HG02798 (cell line): Measurements from ENCODE around the gene L2HGDH.
"Not testable (repeated sequence)": the region's sequence is repeated elsewhere in the genome, so short reads cannot be mapped to it uniquely, and the experiment has no call there.

Experiments
- ATAC-seq: cut with Tn5 transposase; IDR thresholded peaks from one replicate; pipeline ENCODE4 v1.9.1; 2021; ENCODE audit warnings: mild to moderate bottlenecking; ENCODE audit not compliant: unreplicated experiment, poor library complexity

The L2HGDH gene

DNA sequence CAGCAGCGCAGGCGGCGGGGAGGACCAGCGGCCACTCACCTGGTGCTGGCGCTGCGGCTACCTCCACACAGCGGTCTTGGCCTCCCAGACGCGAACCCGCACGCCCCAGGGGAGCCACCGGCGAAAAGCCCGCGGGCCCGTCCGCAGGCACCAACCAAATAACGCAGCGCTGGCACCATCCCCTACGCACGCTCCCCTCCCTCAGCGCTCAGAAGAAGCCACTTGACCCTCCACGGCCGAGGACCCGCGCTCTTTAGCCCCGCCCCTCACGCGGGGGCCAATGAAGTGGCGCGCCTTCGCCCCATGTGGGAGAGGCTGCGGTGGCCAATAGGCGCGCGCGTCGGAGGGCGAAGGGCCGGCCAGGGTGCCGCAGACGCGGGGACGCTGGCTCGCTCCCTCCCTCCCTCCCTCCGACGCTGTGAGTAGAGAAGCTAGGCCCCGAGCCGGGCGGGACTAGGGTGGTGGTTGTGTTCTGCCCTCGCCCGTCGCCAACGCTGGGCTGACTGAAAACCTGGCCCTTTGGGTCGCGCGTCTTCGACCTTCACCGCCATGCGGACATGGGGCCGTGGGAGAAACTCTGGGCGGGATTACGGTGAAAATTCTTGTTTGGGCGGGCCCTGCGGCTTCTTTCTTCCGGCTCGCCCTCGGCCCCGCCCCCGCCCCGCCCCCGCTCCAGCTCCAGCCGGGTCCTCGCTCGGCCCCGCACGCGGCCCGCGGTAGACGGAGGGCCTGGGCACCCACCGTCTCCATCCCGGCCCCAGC lies at the start of gene L2HGDH, which contains the start of gene DMAC2L:
Gene L2HGDH, minus strand, starts transcription at position 258 of the 762 bp plus-strand sequence. Its CDS starts 79 bp downstream, at position 179.
Gene DMAC2L, plus strand, starts transcription at position 353 of the 762 bp plus-strand sequence. CDS start 9,164 bp downstream, outside the sequence.
- peak; percentile 97 for ATAC-seq

- ATAC-seq = no peak
Observed at GRCh38 chr14:50360851-50361250, 48.8 kb upstream of the L2HGDH start.

DNA sequence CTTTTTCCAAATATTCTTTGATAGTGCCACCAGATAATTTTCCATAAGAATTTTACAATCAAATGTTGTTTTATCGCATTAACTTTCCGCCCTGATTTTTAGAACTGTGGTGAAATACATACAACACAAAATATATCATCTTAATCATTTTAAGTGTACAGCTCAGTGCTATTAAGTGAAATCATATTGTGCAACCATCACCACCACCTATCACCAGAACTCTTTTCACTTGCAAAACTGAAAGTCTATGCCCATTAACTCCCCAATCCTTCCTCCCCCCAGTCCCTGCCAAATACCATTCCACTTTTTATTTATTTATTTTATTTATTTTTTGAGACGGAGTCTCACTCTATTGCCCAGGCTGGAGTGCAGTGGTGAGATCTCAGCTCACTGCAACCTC lies 48.1 kb upstream of the L2HGDH start:
- no peak for ATAC-seq

DNA sequence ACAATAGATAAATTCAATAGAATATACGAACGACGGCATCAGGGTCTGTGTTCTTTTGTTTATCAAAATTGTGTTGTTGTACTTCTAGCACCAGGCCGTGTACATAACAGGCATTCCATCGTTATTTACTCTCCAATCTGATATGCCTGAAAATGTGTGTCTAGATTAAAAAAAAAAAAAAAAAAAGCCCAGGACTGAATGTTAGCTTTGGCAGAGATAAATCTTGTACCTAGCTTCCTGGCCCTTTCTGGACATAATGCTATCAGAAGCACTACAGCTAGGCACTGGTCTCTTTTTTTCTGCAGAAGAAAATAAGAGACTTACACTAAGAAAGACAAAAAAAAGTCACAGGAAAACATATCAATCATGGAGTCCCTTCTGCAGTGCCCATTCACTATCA lies 47.6 kb upstream of the L2HGDH start:
- ATAC-seq = no peak

DNA sequence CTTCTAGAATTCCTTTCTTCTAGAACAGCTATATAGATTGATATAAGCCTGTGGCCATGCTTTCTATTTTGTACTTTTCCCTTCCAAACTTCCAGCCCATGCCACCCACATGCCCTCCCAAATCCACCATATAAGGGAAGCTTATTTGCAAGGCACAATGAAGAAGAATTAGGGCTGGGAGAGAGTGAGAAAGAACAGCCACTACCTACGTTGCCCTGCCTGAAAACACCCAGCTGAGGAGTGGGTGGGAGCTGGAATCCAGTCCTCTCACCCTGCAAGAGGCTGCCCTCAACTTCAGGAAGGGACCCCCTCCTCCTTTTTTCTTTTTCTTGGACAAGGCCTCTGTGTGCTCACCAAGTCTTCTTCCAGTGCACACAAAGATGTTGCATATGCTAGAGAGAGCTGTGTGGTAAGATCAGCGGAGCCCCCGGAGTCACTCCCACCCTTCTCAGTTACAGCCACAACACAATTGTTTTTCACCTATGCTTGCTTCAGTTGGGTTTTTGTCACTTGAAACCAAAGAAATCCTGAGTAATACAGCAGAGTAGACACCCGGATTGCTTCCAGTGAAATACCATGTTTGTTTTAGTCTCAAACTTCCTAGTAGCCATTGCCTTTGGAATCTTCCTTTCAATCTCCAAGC lies 45.8 kb upstream of the L2HGDH start:
- no peak for ATAC-seq

GRCh38 chr14:50357124-50357523 lies 45.1 kb upstream of the L2HGDH start:
- ATAC-seq = no peak

DNA sequence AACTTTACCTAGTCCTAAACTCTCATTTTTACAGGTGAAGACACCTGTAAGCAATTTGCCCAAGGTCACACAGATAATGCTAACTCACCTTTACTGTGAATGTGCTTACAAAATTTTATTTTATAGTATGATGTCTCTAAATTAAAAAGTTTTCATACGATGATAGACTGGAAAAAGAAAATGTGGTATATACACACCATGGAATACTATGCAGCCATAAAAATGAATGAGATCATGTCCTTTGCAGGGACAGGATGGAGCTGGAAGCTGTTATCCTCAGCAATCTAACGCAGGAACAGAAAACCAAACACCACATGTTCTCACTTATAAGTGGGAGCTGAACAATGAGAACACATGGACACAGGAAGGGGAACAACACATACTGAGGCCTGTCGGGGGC lies 44.3 kb upstream of the L2HGDH start:
- not testable (repeated sequence) for ATAC-seq

- no peak for ATAC-seq
Observed at GRCh38 chr14:50355692-50356091, 43.7 kb upstream of the L2HGDH start.

- ATAC-seq = no peak
Observed at GRCh38 chr14:50354527-50354926, 42.5 kb upstream of the L2HGDH start.

GRCh38 chr14:50353126-50353525 lies 41.1 kb upstream of the L2HGDH start:
- no peak for ATAC-seq

GRCh38 chr14:50352584-50352983 lies 40.6 kb upstream of the L2HGDH start:
- no peak for ATAC-seq

GRCh38 chr14:50350975-50351374 lies 38.9 kb upstream of the L2HGDH start:
- ATAC-seq = no peak

DNA sequence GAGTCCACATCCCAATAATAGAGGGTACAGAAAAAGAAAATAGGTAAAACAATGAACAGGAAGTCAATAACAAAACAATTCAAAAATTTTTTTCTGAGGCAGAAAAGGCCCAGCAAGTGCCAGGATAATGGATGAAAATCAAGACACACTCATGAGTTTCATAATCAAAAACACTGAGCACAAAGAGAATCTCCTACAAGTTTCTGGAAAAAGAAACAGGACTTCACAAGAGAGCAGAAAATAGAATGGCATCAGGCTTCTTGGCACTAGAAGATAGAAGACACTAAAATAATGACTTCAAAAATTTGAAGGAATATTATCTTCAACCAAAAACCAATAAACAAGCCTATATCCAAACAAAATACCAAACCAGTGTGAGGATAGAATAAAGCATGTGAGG lies 36.9 kb upstream of the L2HGDH start:
- no peak for ATAC-seq

DNA sequence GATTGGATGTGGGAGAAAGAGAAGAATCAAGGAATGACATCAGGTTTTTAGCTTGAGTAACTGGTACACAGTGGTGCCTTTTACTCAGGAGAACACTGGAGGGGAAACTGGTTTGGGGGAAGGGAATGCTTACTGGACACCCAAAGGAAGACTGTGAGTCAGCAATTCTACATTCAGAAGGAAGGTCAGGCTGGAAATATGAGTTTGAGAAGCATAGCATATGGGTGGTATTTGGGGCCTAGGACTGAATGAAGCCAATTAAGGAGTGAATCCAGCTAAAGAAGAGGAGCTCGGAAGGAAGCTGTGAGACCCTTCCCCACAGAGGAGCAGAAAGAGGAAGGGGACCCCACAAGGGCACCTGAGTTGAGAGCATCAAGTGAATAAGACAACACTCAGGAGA lies 35.5 kb upstream of the L2HGDH start:
- ATAC-seq = no peak

GRCh38 chr14:50345846-50346422 lies 33.9 kb upstream of the L2HGDH start:
- ATAC-seq = no peak

DNA sequence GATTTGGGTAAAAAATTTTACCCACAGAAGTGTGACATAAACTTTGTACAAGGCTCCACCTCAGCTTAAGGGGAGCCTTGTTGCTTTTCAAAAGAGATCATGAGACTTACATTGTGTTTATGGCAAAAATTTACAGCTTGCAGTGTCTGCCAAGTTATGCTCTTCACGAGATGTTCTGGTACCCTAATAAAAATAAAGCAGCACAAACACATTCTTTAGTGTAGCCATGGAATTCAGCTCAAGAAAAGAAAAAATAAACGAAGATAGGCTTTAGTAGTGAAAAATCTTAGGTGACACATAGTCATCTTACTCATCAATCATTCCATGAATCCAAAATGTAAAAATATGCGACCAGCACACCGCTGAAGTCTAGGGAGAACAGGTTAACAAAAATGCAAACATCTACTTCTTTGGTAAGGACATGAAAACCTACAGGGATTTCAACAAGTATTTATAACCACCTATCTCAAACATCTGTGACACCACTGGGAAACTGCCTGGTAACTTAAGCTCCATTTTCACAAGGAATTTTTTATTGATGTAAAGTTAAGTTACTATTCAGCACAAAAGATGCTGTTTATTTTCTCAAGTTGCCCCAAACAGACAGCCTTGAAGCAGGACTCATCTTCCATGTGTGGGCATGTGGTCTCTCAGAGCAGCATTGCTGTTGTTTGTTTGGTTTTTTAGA lies 33.0 kb upstream of the L2HGDH start:
- no peak for ATAC-seq

DNA sequence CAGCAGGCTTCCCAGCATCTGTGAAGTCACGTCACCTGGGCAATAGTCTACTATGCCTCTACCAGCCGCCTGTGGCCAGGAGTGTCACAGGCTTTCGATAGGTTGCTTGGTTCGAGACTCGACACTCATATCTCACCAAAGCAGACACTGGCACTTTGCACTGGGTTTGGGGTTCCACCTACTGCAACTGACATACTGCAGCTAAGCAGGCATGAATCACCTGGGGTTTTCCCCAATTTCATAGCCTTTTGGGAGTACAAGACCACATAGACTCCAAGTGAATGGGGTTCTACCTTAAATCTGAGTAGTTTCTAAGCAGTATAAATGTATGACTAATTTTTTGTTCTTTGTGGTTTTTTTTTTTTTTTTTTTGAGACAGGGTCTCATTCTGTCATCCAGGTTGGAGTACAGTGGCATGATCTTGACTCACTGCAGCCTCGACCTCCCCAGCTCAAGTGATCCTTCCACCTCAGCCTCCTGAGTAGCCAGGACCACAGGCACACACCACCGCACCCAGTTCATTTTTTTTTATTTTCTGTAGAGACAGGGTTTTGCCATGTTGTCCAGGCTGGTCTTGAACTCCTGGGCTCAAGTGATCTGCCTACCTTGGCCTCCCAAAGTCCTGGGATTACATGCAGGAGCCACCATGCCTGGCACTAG lies 32.2 kb upstream of the L2HGDH start:
- ATAC-seq = peak; percentile 86

DNA sequence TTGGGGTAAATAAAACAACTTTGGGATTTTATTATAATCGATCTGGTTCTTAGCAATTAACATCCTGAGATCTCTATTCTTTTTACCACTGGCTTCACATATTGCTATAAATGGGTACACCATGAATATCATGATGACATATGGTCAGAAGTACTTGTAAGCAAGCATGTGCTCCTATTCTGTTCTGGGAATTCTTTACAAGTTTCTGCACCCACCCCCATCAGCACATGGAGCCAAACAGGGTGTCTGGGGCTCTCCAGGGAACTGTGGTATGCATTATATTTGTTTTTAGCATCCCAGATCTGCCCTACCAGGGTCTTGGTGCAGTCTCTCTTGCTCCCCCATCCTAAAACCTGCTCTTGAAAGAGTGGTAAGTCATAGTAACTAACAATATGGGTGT lies 31.4 kb upstream of the L2HGDH start:
- no peak for ATAC-seq

GRCh38 chr14:50342221-50343078 lies 30.4 kb upstream of the L2HGDH start:
- no peak for ATAC-seq
